Measurements from ENCODE around the gene KCNJ15. TPM values are rescaled to one million over a fixed set of nuclear protein-coding genes. Genes with fewer than 3 reads are reported as not detected.

The KCNJ15 gene
- total and polyA plus RNA-seq, 2 of the 8 experiments (the other 6 are each of a cell fraction or from before 2014, with no cell fraction given), result under 0.01 TPM; not detected in 1

DNA sequence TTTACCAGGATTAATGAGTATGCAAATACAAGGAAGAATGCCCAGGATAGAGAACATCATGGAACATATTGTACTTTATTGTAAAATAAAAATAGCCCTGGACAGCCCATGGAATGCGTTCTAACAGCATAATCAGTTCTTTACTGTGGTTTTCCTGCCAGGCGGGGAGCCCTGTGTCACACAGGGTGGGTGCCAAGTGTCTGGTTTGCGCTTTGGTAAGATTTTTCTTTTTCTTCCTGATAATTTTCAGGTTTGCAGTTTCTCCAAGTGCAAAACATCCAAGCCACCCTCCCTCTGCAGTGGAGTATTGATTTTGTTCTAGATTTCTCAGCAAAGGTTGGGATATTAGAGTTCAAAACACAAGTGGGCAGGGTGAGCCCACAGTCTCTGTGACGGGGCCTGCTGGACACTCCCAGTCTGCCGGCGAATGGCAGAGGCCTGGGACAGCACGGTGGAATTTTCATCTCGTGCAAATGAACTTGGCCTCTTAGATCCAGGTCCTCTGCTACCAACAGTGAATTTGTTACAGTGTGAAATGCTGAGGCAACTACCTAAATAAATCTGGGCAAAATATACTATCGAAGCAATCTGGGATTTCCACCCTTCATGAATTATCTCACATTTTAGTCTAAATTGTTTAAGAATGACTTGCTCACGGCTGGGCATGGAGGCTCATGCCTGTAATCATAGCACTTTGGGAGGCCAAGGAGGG, 15.6 kb upstream of the KCNJ15 start:
- H3K18ac ChIP-seq (ENCODE audit: extremely low read depth, low read length), result no peak overlapping the region
- H3K14ac ChIP-seq (ENCODE audit: insufficient read length), result no peak overlapping the region
- H3K4me3 ChIP-seq (ENCODE audit: extremely low read depth in 1 of 4, insufficient read depth in 2 of 4, low read depth in 3 of 4, low read length in 4 of 4), result no peak overlapping the region
- H3K4me1 ChIP-seq (replicated peaks in 1 of 4; ENCODE audit: control insufficient read depth in 3 of 4, insufficient read depth in 4 of 4, low read length in 3 of 4), result no peaks in the 10 kb centered on the region
- 94% methylated on average over 10 of the region's 10 CpGs; no CpG with 5 or more reads in 1 of the 2 experiments for WGBS, 2 experiments (ENCODE audit: extremely low coverage in 1 of 2, insufficient coverage in 1 of 2, insufficient read length in 1 of 2, insufficient replicate concordance in 2 of 2, low coverage in 1 of 2, low lambda C conversion rate in 2 of 2, missing lambda C conversion rate in 1 of 2)
- POLR2A ChIA-PET (ENCODE audit: partially characterized antibody), result no interaction called here
- no peak overlapping the region for H2BK5ac ChIP-seq (ENCODE audit: low read depth, low read length)
- no peaks in the 10 kb centered on the region for H3K23me2 ChIP-seq (ENCODE audit: low read depth, low read length)
- no peaks in the 10 kb centered on the region for H3K9me3 ChIP-seq (ENCODE audit: insufficient read depth in 2 of 2, low read depth in 1 of 2, low read length in 1 of 2)
- H2BK20ac ChIP-seq (ENCODE audit: low read length), result no peak overlapping the region
- no peaks in the 10 kb centered on the region for H3K79me2 ChIP-seq (ENCODE audit: control insufficient read depth in 1 of 2, insufficient read depth in 2 of 2, low read length in 2 of 2)
- H2AK5ac ChIP-seq (ENCODE audit: low read depth, low read length), result no peak overlapping the region
- H3K36me3 ChIP-seq (ENCODE audit: control insufficient read depth in 2 of 4, insufficient read depth in 4 of 4, low read length in 3 of 4), result no peaks in the 10 kb centered on the region
- H3K79me1 ChIP-seq (ENCODE audit: low read depth, low read length), result no peaks in the 10 kb centered on the region
- H3K23ac ChIP-seq (ENCODE audit: insufficient read length), result no peak overlapping the region
- no peak overlapping the region for H3K4me2 ChIP-seq (ENCODE audit: insufficient read depth in 1 of 2, low read depth in 2 of 2, low read length in 2 of 2)
- no peak overlapping the region for H3K56ac ChIP-seq (replicated peaks; ENCODE audit: insufficient read length, low read depth, low read length)
- no peak overlapping the region for H2BK120ac ChIP-seq (replicated peaks; ENCODE audit: low read depth, low read length)
- no peak overlapping the region for H2BK15ac ChIP-seq (ENCODE audit: low read length)
- no peak overlapping the region for H3K4ac ChIP-seq (replicated peaks; ENCODE audit: insufficient read length, low read depth, low read length)
- H3K27me3 ChIP-seq (replicated peaks in 1 of 4; ENCODE audit: control insufficient read depth in 3 of 4, extremely low read depth in 1 of 4, insufficient read depth in 3 of 4, low read length in 3 of 4), result no peaks in the 10 kb centered on the region
- H3K9ac ChIP-seq (replicated peaks in 1 of 4; ENCODE audit: extremely low read depth in 1 of 4, low read depth in 3 of 4, low read length in 3 of 4), result no peak overlapping the region
- no peak overlapping the region for H2BK12ac ChIP-seq (ENCODE audit: low read depth, low read length)
- H4K5ac ChIP-seq (ENCODE audit: insufficient read length, low read depth, low read length), result no peak overlapping the region
- H4K8ac ChIP-seq (ENCODE audit: extremely low read depth, insufficient read depth, low read length), result no peak overlapping the region
- no peak overlapping the region for H3K27ac ChIP-seq (ENCODE audit: low read depth, low read length)
- H2AFZ ChIP-seq (ENCODE audit: low read length), result no peak overlapping the region
- TF ChIP-seq SAP30 (IDR thresholded peaks at IDR 0.05; ENCODE audit: insufficient read depth, insufficient replicate concordance, low read length) (no peak), EP300 (IDR thresholded peaks at IDR 0.05; ENCODE audit: borderline replicate concordance in 1 of 2, low read depth in 2 of 2, low read length in 2 of 2) (no peak), CREB1 (IDR thresholded peaks at IDR 0.05) (no peak)
- H4K20me1 ChIP-seq (replicated peaks in 1 of 2; ENCODE audit: control insufficient read depth in 1 of 2, insufficient read depth in 2 of 2, low read length in 2 of 2), result no peaks in the 10 kb centered on the region
- H4K91ac ChIP-seq (replicated peaks; ENCODE audit: insufficient read length, low read length), result no peak overlapping the region
- CTCF ChIA-PET (ENCODE audit: partially characterized antibody), result interaction anchor here (0.6 to 1.7 kb wide), 2 partner anchors 10 to 71 kb away, joined by 3 to 5 read pairs; no protein-coding TSS in a partner anchor
- DNase-seq (ENCODE audit: low read depth in 1 of 2, low spot score in 2 of 2) (no peak), FAIRE-seq (no peak)

All from H1 (cell line).